HG02642 (cell line): ENCODE data around the gene PAX5.

ENCODE experiments used
- ATAC-seq: cut with Tn5 transposase; IDR thresholded peaks from one replicate; pipeline ENCODE4 v1.9.1; 2021; ENCODE audit warnings: mild to moderate bottlenecking; ENCODE audit not compliant: unreplicated experiment, poor library complexity

PAX5 gene

DNA sequence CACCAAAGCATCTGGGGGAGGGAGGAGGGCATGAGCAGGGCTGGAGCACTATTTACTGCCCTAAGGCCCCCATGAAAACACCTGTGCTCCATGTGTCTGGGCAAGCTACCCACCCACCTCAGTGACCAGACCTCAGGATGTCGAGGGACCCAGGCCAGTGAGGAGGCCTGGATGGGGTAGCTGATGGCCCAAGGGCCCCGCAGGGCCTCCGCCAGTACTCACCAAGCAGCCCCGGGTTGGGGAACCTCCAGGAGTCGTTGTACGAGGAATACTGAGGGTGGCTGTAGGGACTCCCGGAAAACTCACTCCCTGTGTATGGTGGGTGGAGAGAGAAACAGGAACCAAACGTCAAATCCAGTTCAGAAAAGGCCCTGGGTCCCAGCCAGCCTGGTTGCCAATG lies 187.4 kb downstream of the PAX5 start:
- ATAC-seq: no peak

DNA sequence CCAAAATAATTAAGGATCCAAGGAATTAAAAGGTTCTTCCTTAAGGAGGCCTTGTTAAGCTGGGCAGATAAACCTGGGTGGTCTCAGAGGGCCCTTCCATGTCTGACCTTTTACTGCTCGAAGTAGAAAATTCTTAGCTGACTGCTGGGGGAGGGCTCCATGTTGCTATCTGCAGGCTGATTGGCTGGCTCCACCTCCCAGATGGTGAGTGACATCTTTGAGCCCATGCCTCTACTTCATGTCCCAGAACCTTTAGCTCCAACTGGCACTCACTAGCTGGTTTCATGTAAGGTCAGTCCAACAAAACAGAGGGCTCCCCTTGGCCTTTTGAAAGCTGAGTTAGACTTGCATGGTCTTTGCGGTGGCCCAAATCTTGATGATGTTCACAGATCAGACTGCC lies 188.2 kb downstream of the PAX5 start:
- no peak for ATAC-seq

DNA sequence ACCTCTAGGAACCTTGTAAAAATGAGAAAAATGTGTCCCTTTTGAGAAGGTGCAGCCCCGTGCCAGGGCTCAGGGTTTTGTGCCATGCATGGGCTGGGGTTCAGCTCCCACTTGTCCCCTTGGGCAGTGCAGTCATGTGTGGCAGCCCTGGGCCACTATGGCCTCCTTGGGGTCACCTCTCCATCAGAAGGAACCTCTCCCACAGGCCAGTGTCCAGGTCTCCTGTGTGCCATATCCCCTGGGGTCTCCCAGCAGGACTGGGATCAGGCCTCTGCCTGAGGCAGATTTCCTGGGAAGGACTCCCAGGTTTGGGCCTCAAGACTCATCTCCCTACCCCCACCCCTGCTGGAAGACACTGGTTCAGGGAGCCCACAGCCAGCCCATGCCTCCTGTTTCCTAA lies 189.1 kb downstream of the PAX5 start:
- no peak for ATAC-seq

DNA sequence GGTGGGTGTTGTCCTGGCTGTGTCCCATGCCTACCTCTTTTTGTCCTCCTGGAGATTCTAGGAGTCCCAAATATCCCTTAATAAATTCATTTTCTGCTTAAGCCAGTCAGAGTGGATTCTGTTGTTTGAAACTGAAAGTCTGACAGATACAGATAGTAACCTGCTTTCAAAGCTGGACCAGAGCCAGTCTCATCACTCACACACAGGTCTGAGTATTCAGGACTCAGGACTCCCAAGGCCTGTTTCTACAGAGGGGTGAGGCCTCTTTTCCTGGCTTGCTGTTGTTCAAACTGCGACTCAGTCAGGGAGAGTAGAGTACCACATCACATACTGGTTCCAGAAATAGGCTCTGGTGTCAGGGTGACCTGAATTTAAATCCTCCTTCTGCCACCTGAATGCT lies 190.1 kb downstream of the PAX5 start:
- no peak for ATAC-seq

DNA sequence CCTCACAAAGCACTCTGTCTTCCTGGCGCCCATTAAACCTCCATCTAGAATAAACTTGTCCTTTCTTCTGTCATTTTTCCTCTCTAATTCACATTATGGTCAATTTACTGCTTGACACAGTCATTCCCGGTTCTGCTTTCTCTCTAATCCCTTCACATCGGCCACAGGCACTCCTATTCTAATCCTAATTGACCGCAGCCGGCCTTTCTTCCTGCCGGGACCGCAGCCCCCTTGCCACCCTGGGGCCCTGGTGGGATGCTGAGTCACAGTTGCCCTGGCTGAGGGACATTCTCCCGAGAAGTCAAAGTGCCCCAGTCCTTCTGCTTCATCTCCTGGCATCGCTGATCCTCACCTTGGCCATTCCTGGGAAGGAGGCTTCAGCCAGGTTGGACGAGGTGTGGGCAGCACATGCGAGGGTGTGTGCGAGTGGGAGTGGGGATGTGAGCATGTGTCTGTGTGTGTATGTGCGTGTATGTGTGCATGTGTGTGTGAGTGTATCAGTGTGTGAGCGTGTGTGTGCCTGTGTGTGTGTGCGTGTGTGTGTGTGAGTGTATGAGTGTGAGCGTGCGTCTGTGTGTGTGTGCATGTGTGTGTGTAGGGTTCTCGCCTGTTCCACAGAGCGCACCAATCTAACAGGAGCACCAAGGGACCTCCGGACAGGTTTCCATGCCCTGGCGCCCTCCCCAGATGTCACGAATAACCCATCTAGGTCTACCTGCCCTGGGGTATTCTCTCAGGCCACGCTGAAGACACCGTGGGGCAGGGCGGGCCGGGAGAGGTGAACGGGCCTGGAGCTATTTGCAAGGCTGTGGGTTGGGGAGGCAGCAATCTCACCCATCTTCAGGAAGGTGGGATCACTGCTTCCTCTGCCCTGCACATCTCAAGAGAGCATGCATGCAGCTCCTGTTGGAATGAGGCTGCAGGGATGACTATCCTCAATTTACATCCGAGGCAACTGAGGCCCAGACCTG lies 191.2 kb downstream of the PAX5 start:
- ATAC-seq: no peak

DNA sequence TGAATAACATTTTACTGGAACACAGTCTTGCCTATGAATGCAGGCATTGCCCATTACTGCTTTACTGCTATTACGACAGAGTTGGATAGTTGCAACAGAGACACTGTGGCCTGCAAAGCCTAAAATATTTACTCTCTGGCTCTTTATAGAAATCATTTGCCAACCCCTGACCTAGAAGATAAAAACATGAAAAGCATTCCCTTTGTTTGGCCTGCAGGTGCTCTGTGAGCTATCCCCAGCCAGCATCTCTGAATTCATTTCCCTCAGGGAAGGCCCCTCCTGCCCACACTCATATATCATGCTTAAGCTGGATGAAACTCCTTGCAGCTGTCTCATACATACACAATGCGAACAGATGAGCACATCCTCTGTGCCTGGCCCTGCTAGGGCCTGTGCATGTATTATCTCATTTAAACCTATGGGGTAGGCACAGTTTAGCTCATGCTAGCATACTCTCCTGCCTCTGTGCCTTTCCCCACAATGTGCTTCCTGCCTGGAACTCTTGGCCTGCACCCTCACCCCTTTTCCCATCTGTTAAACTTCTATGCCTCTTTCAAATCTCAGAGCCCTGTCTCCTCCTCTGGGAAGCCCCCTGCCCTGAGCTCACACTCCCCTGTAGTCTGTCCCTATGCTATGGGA lies 193.1 kb downstream of the PAX5 start:
- no peak for ATAC-seq

DNA sequence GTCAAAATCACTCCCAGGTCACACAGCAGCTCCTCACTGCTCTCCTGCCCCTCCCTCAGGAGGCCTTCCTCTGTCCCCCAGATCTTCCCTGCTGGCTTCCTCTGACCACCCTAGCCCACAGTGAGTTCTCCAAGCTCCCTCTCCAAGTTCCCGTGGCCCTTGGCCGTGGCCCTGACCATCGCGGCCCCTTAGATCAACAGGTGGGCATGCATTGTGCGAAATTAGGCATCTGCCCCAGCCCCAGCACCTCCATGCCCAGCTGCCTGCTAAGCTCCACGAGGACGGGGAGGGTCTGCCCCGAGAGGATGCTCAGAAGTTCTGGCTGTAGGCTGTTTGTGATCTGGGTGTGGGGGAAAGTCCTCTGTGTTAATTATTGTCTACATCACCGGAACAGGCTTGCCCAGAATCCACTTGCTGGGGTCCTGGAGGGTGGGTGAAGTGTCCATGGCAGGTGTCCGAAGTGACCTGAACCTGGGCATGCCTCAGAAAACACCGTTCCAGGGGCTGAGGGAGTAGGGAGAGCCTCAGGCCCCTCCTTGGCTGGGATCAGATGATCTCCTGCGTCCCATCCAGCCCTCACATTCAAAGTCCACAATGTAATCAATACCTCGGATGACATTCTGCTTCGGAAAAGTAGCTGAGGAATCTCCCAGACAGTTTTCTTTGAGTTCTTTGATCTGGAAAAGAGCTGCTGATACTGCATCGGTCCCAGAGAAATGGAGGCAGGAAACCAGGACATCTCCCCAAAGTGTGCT lies 194.8 kb downstream of the PAX5 start:
- no peak for ATAC-seq

DNA sequence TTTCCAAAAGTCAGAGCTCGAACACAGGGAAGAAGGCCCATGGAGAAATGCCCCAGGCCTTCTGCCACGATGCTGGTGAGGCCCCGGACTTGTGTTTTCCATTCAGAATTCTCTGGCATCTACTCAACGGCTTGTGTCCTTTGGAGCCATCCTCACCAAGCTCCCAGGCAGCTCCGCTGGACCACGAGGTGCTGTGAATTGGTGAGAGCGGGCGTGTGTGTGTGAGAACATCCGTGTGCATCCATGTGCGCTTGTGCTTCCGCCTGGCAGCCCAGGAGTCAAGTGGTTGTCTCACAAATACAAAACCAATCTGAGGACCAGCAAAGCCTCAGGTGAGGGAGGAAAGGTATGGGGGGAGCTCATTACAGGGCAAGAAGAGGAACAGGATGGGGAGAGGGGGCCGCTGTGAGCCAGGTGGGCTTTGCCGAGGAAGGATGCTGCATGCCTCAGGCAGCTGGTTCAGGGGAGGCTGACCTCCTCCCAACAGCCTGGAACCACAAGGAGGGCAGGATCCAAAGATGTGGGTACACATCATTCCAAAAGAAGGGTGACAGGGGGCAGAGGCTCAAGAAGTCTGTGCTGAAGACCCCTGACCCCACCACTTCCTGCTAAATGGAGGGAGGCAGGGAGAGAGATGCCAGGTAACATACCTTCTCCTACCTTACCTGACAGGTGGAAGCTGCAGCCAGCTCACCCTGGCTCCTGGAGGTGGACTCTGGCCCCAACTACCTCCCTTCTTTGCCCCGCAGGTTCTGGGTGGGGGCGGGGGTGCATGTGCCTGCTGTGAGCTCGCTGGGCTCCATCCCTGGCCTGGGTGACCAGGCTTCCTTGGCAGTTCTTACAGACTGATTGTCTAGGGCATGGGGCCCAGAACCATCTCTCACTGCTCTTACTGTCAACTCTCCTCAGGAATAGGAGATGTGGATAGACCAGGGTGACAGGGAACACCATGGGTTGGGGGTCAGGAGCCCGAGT lies 196.3 kb downstream of the PAX5 start:
- no peak for ATAC-seq

DNA sequence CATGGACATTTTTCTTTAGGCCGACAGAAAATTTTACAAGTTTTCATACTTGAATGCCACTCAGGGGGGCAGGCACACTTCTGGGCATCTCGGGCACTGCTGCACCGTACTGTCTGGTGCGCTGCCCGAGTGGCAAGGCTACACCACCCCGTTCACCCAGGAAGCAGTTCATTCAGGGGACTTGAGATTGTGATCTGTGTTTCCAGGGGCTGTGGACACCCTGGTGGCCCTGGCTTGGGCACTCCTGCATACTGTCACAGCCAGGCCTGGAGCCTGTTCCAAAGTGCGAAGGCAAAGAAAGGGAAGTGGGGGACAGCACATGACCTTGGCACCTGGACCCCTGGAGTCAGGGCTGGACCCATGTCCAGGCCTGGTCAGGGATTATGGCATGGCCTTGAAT lies 197.6 kb downstream of the PAX5 start:
- no peak for ATAC-seq

DNA sequence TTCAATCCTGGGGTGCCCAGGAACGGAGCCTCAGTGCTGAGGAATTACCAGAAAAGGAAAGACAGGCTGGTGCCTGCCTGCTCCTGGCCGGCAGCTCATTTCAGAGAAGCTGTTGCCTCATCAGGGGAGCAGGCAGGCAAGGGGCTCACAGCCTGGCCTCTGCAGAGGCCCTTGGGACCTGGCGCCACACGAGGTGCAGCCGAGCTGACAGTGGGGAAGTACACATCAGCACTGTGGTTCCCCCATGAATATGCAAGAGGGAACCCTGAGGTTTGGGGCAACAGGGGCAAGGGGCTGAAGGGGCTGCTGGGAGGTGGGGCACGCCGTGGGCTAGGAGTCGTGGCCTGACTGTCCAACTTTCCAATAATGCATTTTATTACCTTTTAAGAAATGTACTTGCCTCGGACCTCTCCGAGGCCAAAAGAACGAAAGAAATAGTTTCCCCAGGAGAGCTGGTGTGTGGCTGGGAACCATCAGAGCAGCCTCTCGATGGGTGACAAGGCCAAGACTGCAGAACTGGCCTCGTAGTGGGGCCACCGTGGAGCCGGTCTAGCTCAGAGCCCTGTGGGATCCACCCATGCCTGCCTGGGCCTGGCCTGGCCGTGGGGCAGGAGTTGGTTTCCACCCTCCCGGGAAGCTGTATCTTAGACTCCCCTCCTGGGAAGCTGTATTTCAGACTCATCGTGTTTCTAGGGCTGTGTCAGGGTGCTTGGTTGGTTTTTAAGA lies 198.6 kb downstream of the PAX5 start:
- no peak for ATAC-seq

DNA sequence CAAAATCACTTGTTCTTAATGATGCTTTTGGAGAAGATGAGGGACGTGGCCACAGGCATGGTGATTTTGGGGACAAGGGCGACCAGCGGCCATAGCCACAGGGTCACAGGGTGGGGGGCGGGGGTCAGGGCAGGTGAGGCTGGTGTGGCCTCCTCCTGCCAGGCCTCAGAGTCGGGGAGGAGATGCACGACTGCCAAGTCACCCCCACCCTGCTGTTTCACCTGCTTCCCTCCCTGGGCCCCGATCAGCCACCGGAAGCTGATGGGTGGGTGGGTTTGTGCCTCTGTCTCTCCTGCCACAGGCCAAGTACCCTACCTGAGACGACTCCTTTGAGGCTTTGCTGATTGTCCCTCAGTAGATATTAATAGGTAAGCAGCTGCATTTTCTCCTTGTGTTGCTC lies 199.3 kb downstream of the PAX5 start:
- ATAC-seq: no peak

DNA sequence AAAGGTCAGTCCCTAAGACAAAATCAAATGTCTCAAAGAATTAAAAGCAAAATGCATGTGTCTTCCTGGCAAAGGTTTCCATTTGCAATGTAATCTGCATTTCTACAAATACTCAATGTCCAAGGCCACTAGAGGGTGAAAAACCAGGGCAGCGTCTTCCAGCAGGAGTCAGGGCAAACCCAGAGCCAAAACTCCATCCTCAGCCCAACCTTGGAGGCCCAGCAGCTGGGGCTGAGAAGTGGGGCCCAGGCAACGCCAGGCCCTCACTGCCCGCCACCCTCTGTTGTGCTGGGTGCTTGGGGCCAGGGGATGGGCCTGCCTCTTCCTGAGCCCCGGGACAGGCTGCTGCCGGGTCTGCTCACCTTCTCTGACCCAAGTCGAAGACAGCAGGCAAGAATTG lies 200.1 kb downstream of the PAX5 start:
- ATAC-seq: no peak

DNA sequence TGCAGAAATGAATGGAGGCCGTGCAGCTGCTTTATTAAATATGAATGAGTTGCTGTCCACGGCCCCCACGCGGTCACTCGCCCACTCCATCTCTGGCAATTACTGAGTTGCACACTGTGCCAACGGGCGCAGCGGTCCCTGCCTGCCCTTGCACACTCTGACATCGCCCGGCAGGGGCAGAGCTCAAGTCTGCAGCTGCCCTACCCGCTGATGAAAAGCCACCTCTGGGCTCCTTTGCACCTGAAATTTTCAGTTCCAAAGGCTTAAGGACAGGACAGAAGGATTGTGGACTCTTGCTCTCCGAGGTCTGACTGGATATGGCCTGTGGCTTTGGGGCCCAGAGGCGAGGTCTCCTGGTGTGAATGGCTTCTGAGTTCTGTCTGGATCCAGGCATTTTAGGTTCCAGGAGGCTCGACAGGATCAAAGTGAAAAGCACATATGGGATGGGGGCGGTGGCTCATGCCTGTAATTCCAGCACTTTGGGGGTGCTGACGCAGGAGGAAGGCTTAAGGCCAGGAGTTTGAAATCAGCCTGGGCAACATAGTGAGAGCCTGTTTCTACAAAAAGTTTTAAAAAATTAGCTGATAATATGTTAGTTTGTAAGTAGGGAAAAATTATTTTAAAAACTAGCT lies 201.8 kb downstream of the PAX5 start:
- no peak for ATAC-seq

DNA sequence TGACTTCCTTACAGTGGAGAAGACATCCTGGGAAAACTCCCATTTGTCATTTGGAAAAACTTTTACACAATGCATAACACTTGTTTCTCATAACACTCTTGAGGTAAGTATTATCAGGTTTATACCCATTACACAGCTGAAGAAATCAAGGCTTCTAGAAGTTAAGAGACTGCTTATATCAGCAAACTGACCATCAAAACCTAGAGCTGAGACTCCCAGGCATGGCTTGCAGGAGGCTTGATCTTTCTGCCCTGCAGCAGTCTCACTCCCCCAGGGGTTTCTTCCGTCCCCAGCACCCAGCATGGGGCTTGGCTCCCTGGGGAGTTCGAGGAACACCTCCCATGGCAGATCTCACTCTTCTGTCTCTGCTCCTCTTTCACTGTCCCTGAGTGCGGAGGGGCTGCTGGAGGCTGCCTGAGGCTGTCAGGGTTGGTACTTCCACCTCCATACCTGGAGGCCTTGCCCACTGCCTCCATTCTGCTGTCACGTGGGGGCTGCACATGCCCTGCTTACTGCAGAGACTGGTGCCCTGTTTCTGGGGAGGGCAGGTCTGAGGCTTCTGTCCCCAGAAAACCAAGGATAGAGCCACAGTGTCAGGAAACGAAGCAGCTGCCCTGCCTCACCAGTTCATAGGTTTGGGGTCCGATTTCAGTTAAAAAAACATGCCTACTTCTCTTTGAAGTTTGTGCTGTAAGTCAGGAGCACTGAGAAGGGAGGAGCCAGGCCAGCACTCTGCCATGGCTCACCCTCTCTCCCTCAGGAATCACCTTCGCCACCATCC lies 202.5 kb downstream of the PAX5 start:
- ATAC-seq: no peak

DNA sequence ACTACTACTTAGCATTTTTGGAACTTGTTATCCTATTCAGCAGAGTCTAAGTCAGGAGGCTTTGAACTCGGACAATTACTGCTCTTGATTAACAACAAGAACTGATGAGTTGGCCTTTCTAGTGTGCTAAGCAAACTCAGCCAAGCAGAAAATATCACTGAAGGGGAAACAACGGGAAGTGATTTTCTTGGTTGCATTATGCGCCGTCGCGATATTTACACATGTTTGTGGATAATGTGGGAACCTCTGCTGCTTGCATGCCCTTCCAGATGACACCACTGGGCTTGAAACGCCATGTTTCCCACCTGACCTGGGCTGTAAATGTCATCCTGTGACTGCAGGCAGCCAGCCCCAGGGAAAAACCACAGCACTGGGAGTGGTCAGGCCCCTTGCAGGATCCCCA lies 205.5 kb downstream of the PAX5 start:
- ATAC-seq: no peak

DNA sequence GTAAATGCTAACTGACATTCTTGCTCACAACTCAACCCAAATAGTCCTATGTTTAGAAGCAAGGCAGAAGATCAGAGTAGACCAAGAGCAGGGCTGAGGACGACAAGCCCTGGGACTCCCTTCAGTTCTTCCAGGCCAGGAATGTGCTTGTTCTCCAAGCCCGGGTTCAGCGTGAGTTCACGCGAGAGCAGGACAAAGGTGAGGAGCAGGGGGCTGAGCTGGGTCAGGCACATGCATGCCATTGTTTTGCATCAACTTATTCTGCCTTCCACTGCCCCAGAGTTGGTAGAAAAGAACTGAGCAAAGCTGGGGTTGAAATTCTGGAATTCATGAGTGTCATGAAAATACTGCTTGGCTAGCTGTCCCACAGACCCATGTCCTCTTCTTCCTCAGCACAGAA lies 206.5 kb downstream of the PAX5 start:
- ATAC-seq: no peak

DNA sequence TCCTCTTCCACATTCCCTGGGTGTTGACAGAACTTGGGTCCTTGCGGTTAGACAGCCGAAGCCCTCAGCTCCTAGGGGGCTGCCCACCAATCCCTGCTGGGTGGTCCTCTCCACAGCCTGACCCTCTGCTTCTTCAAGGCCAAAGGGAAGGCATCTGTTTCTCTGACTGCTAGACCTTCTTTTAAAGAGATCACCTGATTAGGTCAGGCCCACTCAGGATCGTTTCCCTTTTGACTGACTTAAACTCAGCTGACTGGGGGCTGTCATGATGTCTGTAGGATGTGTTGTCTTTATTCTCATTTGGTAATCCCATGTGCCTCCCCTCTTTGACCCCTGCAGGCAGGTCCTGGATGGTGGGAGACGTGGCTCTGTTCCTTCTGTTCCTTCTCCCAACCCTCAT lies 207.5 kb downstream of the PAX5 start:
- no peak for ATAC-seq

DNA sequence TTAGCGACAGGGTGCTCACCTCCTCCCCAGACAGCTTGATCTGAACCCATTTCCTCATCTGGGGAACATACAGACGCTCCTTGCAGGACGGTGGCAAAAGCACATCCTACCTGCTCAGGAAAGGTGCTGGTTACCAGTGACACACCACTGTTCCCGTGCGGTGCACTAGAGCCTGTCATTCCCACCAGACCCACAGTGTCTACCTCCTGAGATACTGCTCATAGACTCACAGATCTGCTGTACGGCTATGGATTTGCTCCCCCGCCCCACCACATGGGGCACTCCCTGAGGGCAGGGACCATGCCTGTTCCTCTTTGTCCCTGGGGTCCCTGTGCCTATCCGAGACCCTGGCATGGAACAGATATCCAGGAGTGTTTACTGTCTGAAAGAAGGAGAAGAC lies 208.9 kb downstream of the PAX5 start:
- ATAC-seq: no peak
